ENCODE data around the gene CCNY.
A peak's percentile ranks its signal among the peaks of the same experiment; 100 is the strongest.

Gene CCNY

GRCh38 chr10:35460852-35461460 is 124.6 kb downstream of the CCNY start:
- no peak for TF ChIP-seq CTCF (IDR thresholded peaks at IDR 0.05; ENCODE audit: low read depth, low read length, missing control alignments)
- H3K4me3 ChIP-seq (ENCODE audit: low read depth, low read length) = no peak overlapping the region

GRCh38 chr10:35462491-35462934 is 126.2 kb downstream of the CCNY start:
- peak; percentile 29 for DNase-seq (ENCODE audit: low read depth)
- no peak for TF ChIP-seq CTCF (IDR thresholded peaks at IDR 0.05; ENCODE audit: low read depth, low read length, missing control alignments)
- no peak overlapping the region for H3K4me3 ChIP-seq (ENCODE audit: low read depth, low read length)

More at GRCh38 chr10:35460852-35461460, 124.6 kb downstream of the CCNY start:
- DNase-seq (ENCODE audit: low read depth) = no peak

GRCh38 chr10:35463105-35463867 is 127.0 kb downstream of the CCNY start:
- no peak overlapping the region for H3K4me3 ChIP-seq (ENCODE audit: low read depth, low read length)
- no peak for TF ChIP-seq CTCF (IDR thresholded peaks at IDR 0.05; ENCODE audit: low read depth, low read length, missing control alignments)
- DNase-seq (ENCODE audit: low read depth) = no peak

GRCh38 chr10:35463878-35464277 is 127.6 kb downstream of the CCNY start:
- TF ChIP-seq CTCF (IDR thresholded peaks at IDR 0.05; ENCODE audit: low read depth, low read length, missing control alignments) = no peak
- no peak overlapping the region for H3K4me3 ChIP-seq (ENCODE audit: low read depth, low read length)
- no peak for DNase-seq (ENCODE audit: low read depth)

GRCh38 chr10:35464825-35465456 is 128.6 kb downstream of the CCNY start:
- no peak for DNase-seq (ENCODE audit: low read depth)

GRCh38 chr10:35465673-35466072 is 129.4 kb downstream of the CCNY start:
- DNase-seq (ENCODE audit: low read depth) = no peak
- H3K4me3 ChIP-seq (ENCODE audit: low read depth, low read length) = no peak overlapping the region
- no peak for TF ChIP-seq CTCF (IDR thresholded peaks at IDR 0.05; ENCODE audit: low read depth, low read length, missing control alignments)

More at GRCh38 chr10:35464825-35465456, 128.6 kb downstream of the CCNY start:
- H3K4me3 ChIP-seq (ENCODE audit: low read depth, low read length) = no peak overlapping the region
- TF ChIP-seq CTCF (IDR thresholded peaks at IDR 0.05; ENCODE audit: low read depth, low read length, missing control alignments) = no peak

Measured in GM12864 (cell line).